Mammary epithelial cell (primary cell): ENCODE results near the gene ZBTB22.

Source experiments
- EZH2 ChIP-seq: IDR thresholded peaks from 2 replicates; pipeline ENCODE4 v1.6.1; 2012; ENCODE audit warnings: low read length, inconsistent platforms, borderline replicate concordance
- TF ChIP-seq, protein P1 (sequence below), 2 donors: IDR thresholded peaks in 1 of 2; conservative IDR thresholded peaks in 1 of 2; 2 replicates each; pipeline ENCODE4 v1.5.1; 2011 to 2012; ENCODE audit warnings: inconsistent platforms in 2 of 2, low read length in 2 of 2, mild to moderate bottlenecking in 2 of 2, control low read depth in 1 of 2, low read depth in 1 of 2; ENCODE audit not compliant: insufficient read depth in 1 of 2; ENCODE audit errors: extremely low read depth in 1 of 2

DNA sequence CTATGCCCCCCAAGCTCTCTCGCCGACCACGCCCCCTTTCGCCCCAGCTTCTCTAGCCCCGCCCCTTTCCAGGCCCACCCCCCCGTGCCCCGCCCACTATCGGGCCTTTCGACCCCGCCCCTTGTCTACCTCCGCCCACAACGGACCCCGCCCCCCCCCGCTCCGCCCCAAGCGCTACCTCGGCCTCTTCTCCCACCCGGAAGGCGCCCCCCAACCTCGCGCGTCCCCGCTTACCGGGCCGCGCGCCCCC lies 200 bp downstream of the ZBTB22 start:
- TF ChIP-seq, protein P1, sequence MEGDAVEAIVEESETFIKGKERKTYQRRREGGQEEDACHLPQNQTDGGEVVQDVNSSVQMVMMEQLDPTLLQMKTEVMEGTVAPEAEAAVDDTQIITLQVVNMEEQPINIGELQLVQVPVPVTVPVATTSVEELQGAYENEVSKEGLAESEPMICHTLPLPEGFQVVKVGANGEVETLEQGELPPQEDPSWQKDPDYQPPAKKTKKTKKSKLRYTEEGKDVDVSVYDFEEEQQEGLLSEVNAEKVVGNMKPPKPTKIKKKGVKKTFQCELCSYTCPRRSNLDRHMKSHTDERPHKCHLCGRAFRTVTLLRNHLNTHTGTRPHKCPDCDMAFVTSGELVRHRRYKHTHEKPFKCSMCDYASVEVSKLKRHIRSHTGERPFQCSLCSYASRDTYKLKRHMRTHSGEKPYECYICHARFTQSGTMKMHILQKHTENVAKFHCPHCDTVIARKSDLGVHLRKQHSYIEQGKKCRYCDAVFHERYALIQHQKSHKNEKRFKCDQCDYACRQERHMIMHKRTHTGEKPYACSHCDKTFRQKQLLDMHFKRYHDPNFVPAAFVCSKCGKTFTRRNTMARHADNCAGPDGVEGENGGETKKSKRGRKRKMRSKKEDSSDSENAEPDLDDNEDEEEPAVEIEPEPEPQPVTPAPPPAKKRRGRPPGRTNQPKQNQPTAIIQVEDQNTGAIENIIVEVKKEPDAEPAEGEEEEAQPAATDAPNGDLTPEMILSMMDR (conservative IDR thresholded peaks at IDR 0.05 in 1 of 2, IDR thresholded peaks at IDR 0.05 in 1 of 2; ENCODE audit: extremely low read depth in 1 of 2, insufficient read depth in 1 of 2, low read depth in 1 of 2, low read length in 2 of 2): no peak
- no peak for TF ChIP-seq EZH2
